ENCODE data around the gene CENATAC. TPM values are rescaled to one million over a fixed set of nuclear protein-coding genes. Genes with fewer than 3 reads are reported as not detected.

CENATAC gene
- total and polyA plus RNA-seq, 10 donors, result 27.0 to 86.2 (median 65.8) TPM

GRCh38 chr11:119025541-119025940 is 27.6 kb downstream of the CENATAC start:
- peak overlapping the region in 7 of 8 donors; percentile 29 to 77 (median 68) for H3K27ac ChIP-seq
- no peaks in the 10 kb centered on the region for H3K27me3 ChIP-seq (replicated peaks in 1 of 7)
- H3K36me3 ChIP-seq, result peaks cover 0 to 81% (median 46%) of the 10 kb centered on the region in 6 donors
- H3K4me3 ChIP-seq, result no peak overlapping the region
- 90 to 98% (median 97%) methylated on average over 5 of the region's 5 CpGs for WGBS, 5 donors
- intact Hi-C loops (cut with DNase I; ENCODE audit: low total_unique reads), result no loop called here
- TF ChIP-seq POLR2AphosphoS5 (IDR thresholded peaks at IDR 0.05), result no peak
- TF ChIP-seq CTCF (IDR thresholded peaks at IDR 0.05 in 8 of 11, conservative IDR thresholded peaks at IDR 0.05 in 3 of 11), result no peak
- TF ChIP-seq POLR2A (IDR thresholded peaks at IDR 0.05), result no peak
- H3K4me1 ChIP-seq, result peaks cover 18 to 78% (median 53%) of the 10 kb centered on the region in 6 donors
- H3K9me3 ChIP-seq, result no peaks in the 10 kb centered on the region
- DNase-seq, result no peak

- WGBS, 5 donors, result 89 to 96% (median 94%) methylated on average over 16 of the region's 16 CpGs
Measured at GRCh38 chr11:119025978-119026766, 28.2 kb downstream of the CENATAC start.

GRCh38 chr11:119026970-119027369 is 29.0 kb downstream of the CENATAC start:
- H3K36me3 ChIP-seq, result peaks cover 0 to 66% (median 39%) of the 10 kb centered on the region in 6 donors
- WGBS, 5 donors, result 93 to 100% (median 97%) methylated on average over 2 of the region's 2 CpGs
- no peak overlapping the region for H3K4me3 ChIP-seq
- peaks cover 14 to 71% (median 46%) of the 10 kb centered on the region in 6 donors for H3K4me1 ChIP-seq
- no peak for TF ChIP-seq CTCF (IDR thresholded peaks at IDR 0.05 in 8 of 11, conservative IDR thresholded peaks at IDR 0.05 in 3 of 11)
- no peak for TF ChIP-seq POLR2AphosphoS5 (IDR thresholded peaks at IDR 0.05)
- no peak for TF ChIP-seq POLR2A (IDR thresholded peaks at IDR 0.05)
- intact Hi-C loops (cut with DNase I; ENCODE audit: low total_unique reads), result no loop called here
- peak overlapping the region in 2 of 8 donors; percentile 76 to 77 for H3K27ac ChIP-seq
- H3K27me3 ChIP-seq (replicated peaks in 1 of 7), result no peaks in the 10 kb centered on the region
- H3K9me3 ChIP-seq, result no peaks in the 10 kb centered on the region
- peak; percentile 53 for DNase-seq

More at GRCh38 chr11:119025978-119026766, 28.2 kb downstream of the CENATAC start:
- H3K4me1 ChIP-seq, result peaks cover 15 to 75% (median 51%) of the 10 kb centered on the region in 6 donors
- H3K27me3 ChIP-seq (replicated peaks in 1 of 7), result no peaks in the 10 kb centered on the region
- DNase-seq, result peak; percentile 56
- H3K36me3 ChIP-seq, result peaks cover 0 to 74% (median 45%) of the 10 kb centered on the region in 6 donors
- no peak for TF ChIP-seq POLR2A (IDR thresholded peaks at IDR 0.05)
- no peak for TF ChIP-seq POLR2AphosphoS5 (IDR thresholded peaks at IDR 0.05)
- no peak for TF ChIP-seq CTCF (IDR thresholded peaks at IDR 0.05 in 8 of 11, conservative IDR thresholded peaks at IDR 0.05 in 3 of 11)
- no peaks in the 10 kb centered on the region for H3K9me3 ChIP-seq
- H3K4me3 ChIP-seq, result no peak overlapping the region
- intact Hi-C loops (cut with DNase I; ENCODE audit: low total_unique reads), result no loop called here
- H3K27ac ChIP-seq, result peak overlapping the region in 6 of 8 donors; percentile 60 to 77 (median 72)
